PFSK-1 (cell line): Measurements from ENCODE around the gene GPC6.

Experiments
- FOXP2 ChIP-seq: optimal IDR thresholded peaks from 2 replicates; pipeline ENCODE3; 2011; ENCODE audit warnings: borderline replicate concordance, control low read depth, inconsistent platforms; ENCODE audit not compliant: insufficient read depth; ENCODE audit errors: extremely low read length, extremely low read depth
- POLR2AphosphoS5 ChIP-seq: IDR thresholded peaks from 2 replicates; pipeline ENCODE4 v1.6.1; 2012; ENCODE audit warnings: low read depth, mild to moderate bottlenecking, control low read depth, low read length, moderate library complexity
- REST ChIP-seq, 2 experiments: IDR thresholded peaks; 2 replicates each; pipeline versions ENCODE4 v1.6.1 to v1.8.0; 2011 to 2012; ENCODE audit warnings: low read depth in 2 of 2, low read length in 2 of 2, control low read depth in 1 of 2, inconsistent platforms in 1 of 2, mild to moderate bottlenecking in 1 of 2, moderate library complexity in 1 of 2; ENCODE audit not compliant: insufficient read depth in 1 of 2
- SIN3A ChIP-seq: IDR thresholded peaks from 2 replicates; pipeline ENCODE4 v1.6.1; 2012; ENCODE audit warnings: mild to moderate bottlenecking, low read length, moderate library complexity, borderline replicate concordance; ENCODE audit not compliant: insufficient read depth
- TAF1 ChIP-seq: IDR thresholded peaks from 2 replicates; pipeline ENCODE4 v1.6.1; 2012; ENCODE audit warnings: low read length, control low read depth, borderline replicate concordance; ENCODE audit not compliant: insufficient read depth

The GPC6 gene

GRCh38 chr13:94007072-94007471 lies 780.5 kb downstream of the GPC6 start:
- TF ChIP-seq SIN3A (no peak), TAF1 (no peak), FOXP2 (no peak), REST (IDR thresholded peaks at IDR 0.05; ENCODE audit: insufficient read depth in 1 of 2, low read depth in 2 of 2, low read length in 2 of 2) (no peak), POLR2AphosphoS5 (no peak)

GRCh38 chr13:94009701-94010100 lies 783.1 kb downstream of the GPC6 start:
- TF ChIP-seq REST (IDR thresholded peaks at IDR 0.05; ENCODE audit: insufficient read depth in 1 of 2, low read depth in 2 of 2, low read length in 2 of 2), result no peak
- TF ChIP-seq TAF1, result no peak
- TF ChIP-seq FOXP2, result no peak
- TF ChIP-seq SIN3A, result no peak

GRCh38 chr13:94014461-94014860 lies 787.9 kb downstream of the GPC6 start:
- no peak for TF ChIP-seq TAF1
- no peak for TF ChIP-seq REST (IDR thresholded peaks at IDR 0.05; ENCODE audit: insufficient read depth in 1 of 2, low read depth in 2 of 2, low read length in 2 of 2)
- TF ChIP-seq POLR2AphosphoS5, result no peak
- no peak for TF ChIP-seq SIN3A
- TF ChIP-seq FOXP2, result no peak

GRCh38 chr13:94020426-94020825 lies 793.8 kb downstream of the GPC6 start:
- TF ChIP-seq SIN3A, result no peak
- no peak for TF ChIP-seq TAF1
- TF ChIP-seq POLR2AphosphoS5, result no peak
- no peak for TF ChIP-seq REST (IDR thresholded peaks at IDR 0.05; ENCODE audit: insufficient read depth in 1 of 2, low read depth in 2 of 2, low read length in 2 of 2)
- TF ChIP-seq FOXP2, result no peak

GRCh38 chr13:94020833-94021232 lies 794.2 kb downstream of the GPC6 start:
- TF ChIP-seq FOXP2 (no peak), REST (IDR thresholded peaks at IDR 0.05; ENCODE audit: insufficient read depth in 1 of 2, low read depth in 2 of 2, low read length in 2 of 2) (no peak), TAF1 (no peak)
